ENCODE measurements around the gene GRIN1.
"Not testable (repeated sequence)": the region's sequence is repeated elsewhere in the genome, so short reads cannot be mapped to it uniquely, and the experiment has no call there.

Gene GRIN1

GRCh38 chr9:137128862-137129455 lies 10.0 kb upstream of the GRIN1 start:
- DNase-seq (ENCODE audit: low read depth) = no peak

DNA sequence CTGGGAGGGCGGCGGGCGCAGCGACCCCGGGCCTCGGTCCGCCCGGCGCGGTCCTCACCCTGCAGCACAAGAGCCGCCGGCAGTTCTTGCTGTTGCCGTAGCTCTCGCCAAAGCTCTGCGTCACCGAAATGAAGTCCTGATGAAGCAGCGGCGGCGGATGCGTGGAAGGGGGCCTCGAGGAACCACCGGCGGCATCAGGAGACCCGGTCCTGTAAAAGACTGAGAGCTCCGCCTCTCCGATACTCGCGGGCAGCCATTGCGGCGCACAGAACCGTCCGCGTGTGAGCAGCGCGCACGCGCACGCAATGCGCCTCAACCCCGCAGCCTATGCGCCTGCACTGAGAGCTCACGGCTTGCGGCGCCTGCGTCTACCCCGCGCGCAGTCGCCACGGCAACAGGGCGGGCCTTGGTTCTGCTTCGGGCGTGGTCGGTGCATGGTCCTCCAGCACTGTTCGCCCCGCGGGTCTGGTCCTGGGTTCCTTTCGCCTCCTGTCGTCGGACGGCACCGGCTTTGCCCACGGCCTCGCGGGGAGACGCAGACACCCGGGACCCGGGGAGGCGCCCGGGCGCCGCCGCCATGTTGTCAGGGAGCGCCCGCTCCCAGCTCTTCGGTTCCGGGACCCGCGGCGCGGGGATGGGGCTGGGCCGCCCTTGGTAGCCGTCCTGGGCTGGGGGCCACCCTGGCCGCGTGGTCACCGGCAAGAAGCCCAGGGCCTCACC lies 9.3 kb upstream of the GRIN1 start:
- DNase-seq (ENCODE audit: low read depth) = peak; percentile 55

DNA sequence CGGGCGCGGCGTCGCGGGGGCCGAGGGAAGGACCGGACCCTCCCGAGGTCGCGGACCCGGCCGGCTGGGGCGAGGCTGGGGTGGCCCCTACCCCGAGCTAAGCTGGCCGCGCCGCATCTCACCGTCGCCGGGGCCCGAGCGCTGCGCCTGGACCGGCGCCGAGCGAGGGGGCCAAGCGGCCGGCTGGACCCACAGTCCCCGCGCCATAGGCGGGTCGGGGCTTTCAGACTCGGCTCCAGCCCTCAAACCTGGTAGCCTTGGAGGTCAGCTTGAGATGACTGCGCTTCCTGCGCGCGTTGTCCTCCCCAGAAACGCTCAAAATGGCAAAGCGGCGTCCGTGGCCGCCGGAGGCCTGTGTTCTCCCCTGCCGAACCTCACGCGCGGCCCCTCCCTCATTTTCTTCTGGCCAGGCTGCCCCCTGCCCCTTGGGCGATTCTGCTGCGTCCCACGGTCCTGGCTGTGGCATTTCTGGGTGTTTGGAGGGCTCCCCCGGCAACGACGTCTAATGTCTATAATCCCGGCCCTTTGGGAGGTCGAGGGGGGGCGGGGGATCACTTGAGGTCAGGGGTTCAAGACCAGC lies 8.7 kb upstream of the GRIN1 start:
- no peak for DNase-seq (ENCODE audit: low read depth)

GRCh38 chr9:137134191-137134590 lies 4.8 kb upstream of the GRIN1 start:
- DNase-seq (ENCODE audit: low read depth) = no peak

DNA sequence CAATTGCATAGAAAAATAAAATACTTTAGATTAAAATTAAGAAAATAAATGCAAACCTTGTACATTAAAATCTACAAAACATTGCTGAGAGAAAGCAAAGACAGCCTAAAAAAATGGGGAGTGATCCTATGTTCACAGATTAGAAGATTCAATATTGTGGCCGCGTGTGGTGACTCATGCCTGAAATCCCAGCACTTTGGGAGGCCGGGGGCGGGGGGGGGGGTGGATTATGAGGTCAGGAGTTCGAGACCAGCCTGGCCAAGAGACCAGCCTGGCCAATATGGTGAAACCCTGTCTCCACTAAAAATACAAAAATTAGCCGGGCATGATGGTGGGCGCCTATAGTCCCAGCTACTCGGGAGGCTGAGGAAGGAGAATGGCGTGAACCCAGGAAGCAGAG lies 3.8 kb upstream of the GRIN1 start:
- not testable (repeated sequence) for DNase-seq (ENCODE audit: low read depth)

GRCh38 chr9:137136261-137136880 lies 2.6 kb upstream of the GRIN1 start:
- DNase-seq (ENCODE audit: low read depth) = no peak

DNA sequence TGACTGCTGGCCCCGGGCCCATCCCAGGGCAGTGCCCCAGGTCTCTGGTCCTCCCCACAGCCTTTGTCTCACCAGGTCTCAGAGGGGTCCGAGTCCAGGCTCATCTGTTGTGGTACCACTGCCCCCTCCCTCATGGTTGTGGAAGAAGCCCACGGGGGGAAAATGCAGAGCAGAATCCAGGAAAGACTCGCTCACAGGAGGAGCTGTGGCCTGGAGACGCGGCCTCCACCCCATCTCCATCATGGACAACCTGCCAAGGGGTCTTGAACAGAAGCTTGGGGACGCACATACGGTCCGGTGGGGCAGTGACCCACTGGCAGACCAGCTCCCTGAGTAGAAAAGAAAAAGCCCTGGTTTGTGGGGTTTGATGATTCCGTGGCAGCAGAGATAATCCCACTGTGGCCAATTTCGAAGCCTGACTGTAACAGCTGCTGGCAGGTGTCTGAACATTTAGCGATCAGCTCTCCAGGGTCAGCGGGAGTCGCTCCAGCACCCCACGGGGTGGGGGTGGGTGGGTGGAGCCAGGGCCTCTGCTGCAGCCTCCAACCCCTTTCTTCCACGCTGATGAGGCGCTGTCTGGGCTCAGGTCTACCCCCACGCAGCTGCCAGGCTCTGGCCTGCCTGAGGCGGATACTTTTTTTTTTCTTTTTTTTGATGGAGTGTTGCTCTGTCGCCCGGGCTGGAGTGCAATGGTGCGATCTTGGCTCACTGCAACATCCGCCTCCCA lies 1.9 kb upstream of the GRIN1 start:
- no peak for DNase-seq (ENCODE audit: low read depth)

- DNase-seq (ENCODE audit: low read depth) = no peak
Observed at GRCh38 chr9:137138058-137138721, 764 bp upstream of the GRIN1 start.

DNA sequence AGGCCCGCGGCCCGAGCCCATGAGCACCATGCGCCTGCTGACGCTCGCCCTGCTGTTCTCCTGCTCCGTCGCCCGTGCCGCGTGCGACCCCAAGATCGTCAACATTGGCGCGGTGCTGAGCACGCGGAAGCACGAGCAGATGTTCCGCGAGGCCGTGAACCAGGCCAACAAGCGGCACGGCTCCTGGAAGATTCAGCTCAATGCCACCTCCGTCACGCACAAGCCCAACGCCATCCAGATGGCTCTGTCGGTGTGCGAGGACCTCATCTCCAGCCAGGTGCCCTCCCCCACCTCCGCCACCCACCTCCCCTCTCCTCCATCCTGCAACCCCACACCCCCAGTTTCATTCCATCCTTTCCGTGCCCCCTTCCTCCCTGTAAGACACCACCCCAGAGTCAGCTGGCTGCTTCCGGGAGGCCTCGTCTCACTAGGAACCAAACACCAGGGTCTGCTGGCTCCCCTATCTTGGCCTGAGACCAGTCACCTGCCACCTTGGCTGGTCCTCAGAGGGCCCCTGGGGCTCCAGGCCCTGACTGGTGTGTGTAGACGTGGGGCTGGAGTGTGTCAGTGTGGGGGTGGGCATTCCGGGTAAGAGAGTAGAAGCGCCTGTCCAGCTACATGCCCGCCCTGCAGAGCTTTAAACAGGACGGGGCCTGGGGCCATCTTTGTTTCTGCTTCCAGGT lies 655 bp downstream of the GRIN1 start:
- DNase-seq (ENCODE audit: low read depth) = no peak

DNA sequence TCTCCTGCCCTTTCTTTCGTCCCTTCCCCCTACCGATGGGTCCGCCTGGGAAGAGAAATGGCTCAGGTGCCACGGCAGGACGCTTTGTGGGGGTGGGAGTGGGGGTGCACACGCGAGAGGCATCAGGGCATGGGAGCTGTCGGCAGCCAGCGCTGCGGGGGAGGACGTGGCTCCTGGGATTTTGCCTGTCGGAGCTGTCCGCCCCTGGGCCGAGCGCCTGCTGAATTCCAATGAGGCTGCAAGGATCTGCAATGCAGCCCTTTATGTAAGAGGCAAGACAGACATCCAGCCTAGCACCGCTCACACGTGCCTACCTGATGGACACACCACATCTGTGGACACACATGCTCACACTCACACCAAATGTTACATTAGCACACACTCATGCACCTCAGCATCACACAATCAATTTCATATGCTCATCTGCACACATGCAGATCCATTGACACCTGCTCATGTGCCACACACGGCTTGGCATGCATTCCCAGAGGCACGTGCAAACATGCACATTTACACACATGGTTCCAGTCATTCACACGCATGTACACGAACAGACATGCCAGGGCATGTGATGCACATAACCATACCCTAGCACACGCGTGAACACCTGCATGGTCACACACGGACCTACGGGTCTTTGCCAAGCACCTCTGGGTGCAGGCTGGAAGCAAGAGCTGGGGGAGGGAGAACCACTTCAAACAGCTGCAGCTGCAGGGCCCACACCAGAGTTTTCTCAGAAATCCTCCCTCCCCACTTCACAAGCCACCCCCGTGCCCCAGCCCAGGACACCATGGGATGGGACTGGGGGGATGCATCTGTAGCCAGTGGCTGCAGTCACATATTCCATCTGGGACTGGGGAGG lies 1.4 kb downstream of the GRIN1 start:
- no peak for DNase-seq (ENCODE audit: low read depth)

GRCh38 chr9:137141050-137141810 lies 2.3 kb downstream of the GRIN1 start:
- DNase-seq (ENCODE audit: low read depth) = no peak

- no peak for DNase-seq (ENCODE audit: low read depth)
Observed at GRCh38 chr9:137141976-137142936, 3.3 kb downstream of the GRIN1 start.

DNA sequence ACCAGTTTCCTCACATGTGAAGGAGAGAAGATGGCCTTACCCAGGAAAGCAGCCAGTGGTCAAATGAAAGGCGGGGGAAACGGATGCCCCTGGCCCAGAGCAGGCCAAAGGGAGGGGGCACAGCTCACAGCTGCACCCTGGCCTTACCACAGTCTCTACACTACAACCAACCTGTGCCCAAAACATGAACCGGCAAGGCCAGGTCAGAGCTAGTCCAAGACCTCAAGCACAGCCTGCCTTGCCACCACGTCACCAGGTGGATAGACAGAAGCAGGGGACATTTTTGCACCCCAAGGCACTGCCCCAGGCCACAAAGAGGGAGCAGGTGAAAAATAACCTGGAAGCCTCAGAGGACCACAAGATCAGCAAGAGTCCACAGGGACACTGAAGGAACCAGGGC lies 4.5 kb downstream of the GRIN1 start:
- no peak for DNase-seq (ENCODE audit: low read depth)

GRCh38 chr9:137145731-137146526 lies 7.0 kb downstream of the GRIN1 start:
- no peak for DNase-seq (ENCODE audit: low read depth)

DNA sequence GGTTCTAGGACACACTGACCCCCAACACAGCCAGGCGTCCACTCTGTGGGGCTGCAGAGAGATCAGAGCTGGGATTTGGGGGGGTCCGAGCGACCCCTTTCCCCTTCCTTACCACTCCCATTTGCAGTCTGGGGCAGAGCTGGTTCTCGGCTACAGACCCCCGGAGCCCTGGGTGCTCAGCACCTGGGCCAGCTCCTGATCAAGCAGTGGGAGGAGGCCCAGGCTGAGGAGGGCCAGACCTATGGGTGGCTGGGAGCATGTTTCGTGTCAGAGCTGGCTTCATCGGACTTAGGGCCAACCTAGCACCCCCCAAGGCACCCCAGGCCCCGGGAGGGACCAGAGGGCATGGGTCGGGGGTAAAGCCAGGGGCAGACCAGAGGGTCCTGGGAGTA lies 7.6 kb downstream of the GRIN1 start:
- DNase-seq (ENCODE audit: low read depth) = no peak

DNA sequence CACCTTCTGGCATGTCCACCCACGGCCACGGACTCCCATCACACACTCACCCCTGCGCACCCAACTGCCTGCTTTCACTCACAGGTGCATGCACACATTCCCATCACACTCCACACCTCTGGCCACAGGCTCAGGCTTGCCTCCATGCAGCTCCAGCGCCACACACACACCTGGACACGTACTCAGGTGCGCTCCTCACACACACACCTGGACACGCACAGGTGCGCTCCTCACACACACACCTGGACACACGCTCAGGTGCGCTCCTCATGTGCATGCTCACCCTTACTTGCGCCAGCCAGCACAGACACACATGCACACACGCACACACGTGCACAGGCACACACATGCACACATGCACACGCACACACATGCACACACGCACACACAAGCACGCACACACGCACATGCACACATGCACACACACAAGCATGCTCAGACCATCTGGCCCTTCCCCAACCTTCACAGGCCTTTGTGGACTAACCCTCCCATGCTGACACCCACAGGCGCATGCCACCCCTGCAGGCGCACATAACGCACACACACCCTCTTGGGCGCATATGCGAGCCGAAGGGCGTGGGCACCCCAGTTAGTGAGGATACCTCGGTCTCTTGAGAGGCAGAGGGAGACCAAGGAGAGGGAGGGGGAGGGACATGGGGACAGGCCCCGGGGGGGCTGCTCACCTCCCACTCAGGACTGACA lies 8.3 kb downstream of the GRIN1 start:
- no peak for DNase-seq (ENCODE audit: low read depth)

DNA sequence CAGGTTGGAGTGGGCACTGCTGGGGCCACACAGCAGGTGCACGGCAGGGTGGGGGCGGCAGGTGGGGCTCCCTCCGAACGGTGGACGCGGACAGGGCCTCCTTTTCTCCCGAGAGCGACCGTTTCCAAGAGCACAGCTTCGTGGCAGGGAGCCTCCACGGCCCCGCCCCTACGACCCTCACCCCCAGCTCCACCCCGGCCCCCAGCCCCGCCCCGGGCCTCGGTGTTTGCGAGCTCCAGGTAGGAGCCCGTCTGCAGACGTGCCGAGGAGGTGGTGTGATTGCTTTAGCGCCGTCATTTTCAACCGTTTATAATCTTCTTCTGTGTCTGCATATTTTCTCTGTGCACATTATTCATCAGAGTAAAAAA lies 8.8 kb downstream of the GRIN1 start:
- no peak for DNase-seq (ENCODE audit: low read depth)
